Brain microvascular endothelial cell (primary cell): ENCODE measurements around the gene AHCTF1.

Source experiments
- DNase-seq: peaks from one replicate; pipeline ENCODE4 v3.0.0-alpha.2; 2020
- H3K27ac ChIP-seq: fragments of 250-450 bp; sonication (Bioruptor Pico); 2 replicates; pipeline ENCODE4 v1.5.1; 2020; ENCODE audit warnings: mild to moderate bottlenecking, moderate library complexity
- H3K27me3 ChIP-seq: fragments of 250-450 bp; sonication (Bioruptor Pico); replicated peaks from 2 replicates; pipeline ENCODE4 v1.5.1; 2020; ENCODE audit warnings: mild to moderate bottlenecking
- H3K36me3 ChIP-seq: fragments of 250-450 bp; sonication (Bioruptor Pico); replicated peaks from 2 replicates; pipeline ENCODE4 v1.5.1; 2020; ENCODE audit warnings: mild to moderate bottlenecking
- H3K4me3 ChIP-seq: 2 replicates; pipeline ENCODE4 v1.5.1; 2011; ENCODE audit warnings: low read depth, mild to moderate bottlenecking, control low read depth, low read length, moderate library complexity
- in situ Hi-C: cut with HindIII; loops from 2 replicates; pipeline ENCODE4 v1.10.0; 2017; ENCODE audit warnings: low sequenced_read_pairs, low pct_ligation_motif_present
- TF ChIP-seq, protein P1 (sequence below): IDR thresholded peaks from 2 replicates; pipeline ENCODE4 v1.5.1; 2011; ENCODE audit warnings: low read depth, mild to moderate bottlenecking, moderate library complexity, low read length, control low read depth, inconsistent platforms; ENCODE audit errors: missing control alignments

The AHCTF1 gene

DNA sequence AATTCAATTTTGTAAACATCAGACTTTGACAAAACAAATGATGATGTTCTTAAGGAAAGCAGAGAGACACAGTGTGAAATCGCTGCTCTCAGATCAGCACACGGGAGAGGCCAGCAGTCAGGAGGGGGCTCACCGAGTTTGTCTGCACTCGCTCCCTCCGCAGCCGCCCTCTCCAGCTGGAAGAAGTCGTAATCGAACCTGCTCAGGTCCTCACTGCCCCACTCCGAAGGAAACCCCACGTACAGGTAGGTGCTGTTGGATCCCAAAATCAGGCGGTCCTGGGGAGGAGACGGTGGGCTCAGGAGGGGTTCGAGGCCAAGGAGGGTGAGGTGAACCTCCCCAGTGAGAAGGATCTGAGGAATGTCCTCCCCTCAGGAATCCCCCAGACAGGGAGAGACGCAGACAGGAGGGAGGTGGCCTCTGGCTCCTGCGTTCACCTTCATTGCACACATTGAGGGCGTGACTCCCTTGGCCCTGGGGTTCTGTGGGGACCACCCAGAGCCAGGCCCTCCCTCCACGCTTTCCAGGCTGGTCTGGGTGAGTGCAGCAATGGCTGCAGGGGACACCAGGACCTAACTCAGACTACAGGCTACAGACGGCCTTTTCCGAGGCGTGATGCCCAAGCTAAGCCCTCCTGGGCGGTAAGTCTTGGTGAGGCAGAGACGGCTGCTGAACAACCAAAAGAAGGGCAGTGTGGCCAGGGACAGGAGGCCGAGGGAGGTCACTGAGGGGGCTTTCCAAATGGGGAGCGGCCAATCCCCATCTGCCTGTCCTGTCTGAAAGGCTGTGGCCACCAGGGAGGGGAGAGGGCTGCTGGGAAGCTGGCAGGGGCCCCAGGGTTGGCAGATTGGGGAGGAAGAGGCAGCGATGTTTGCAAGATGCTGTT, 142.1 kb downstream of the AHCTF1 start:
- TF ChIP-seq, protein P1, sequence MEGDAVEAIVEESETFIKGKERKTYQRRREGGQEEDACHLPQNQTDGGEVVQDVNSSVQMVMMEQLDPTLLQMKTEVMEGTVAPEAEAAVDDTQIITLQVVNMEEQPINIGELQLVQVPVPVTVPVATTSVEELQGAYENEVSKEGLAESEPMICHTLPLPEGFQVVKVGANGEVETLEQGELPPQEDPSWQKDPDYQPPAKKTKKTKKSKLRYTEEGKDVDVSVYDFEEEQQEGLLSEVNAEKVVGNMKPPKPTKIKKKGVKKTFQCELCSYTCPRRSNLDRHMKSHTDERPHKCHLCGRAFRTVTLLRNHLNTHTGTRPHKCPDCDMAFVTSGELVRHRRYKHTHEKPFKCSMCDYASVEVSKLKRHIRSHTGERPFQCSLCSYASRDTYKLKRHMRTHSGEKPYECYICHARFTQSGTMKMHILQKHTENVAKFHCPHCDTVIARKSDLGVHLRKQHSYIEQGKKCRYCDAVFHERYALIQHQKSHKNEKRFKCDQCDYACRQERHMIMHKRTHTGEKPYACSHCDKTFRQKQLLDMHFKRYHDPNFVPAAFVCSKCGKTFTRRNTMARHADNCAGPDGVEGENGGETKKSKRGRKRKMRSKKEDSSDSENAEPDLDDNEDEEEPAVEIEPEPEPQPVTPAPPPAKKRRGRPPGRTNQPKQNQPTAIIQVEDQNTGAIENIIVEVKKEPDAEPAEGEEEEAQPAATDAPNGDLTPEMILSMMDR = no peak
- H3K27ac ChIP-seq = no peak overlapping the region
- in situ Hi-C loops = no loop called here

More for the DNA sequence above, 142.1 kb downstream of the AHCTF1 start:
- Histone ChIP-seq H3K36me3 (no peaks in the 10 kb centered on the region), H3K4me3 (no peak overlapping the region), H3K27me3 (no peaks in the 10 kb centered on the region)
- DNase-seq = no peak
